GM23338 (cell line): Measurements from ENCODE around the gene SELENOF. TPM values are rescaled to one million over a fixed set of nuclear protein-coding genes. Genes with fewer than 3 reads are reported as not detected.

Source experiments
- ATAC-seq: fragments of 200-7000 bp; cut with Tn5 transposase; 3 replicates; pipeline ENCODE4 v1.9.1; 2020
- DNase-seq: peaks from one replicate; pipeline ENCODE4 v3.0.0-alpha.2; 2015; ENCODE audit warnings: low spot score
- H2AFZ ChIP-seq: fragments of 200-600 bp; sonication (generic); 2 replicates; pipeline ENCODE4 v1.8.0; 2016; ENCODE audit warnings: antibody characterized with exemption, mild to moderate bottlenecking, moderate library complexity
- H3F3A ChIP-seq: fragments of 200-600 bp; sonication (generic); replicated peaks from 2 replicates; pipeline ENCODE4 v1.8.0; 2017; ENCODE audit warnings: antibody characterized with exemption, mixed run types, low read depth
- H3K27ac ChIP-seq: fragments of 200-600 bp; sonication (generic); 2 replicates; pipeline ENCODE4 v1.6.1; 2016; ENCODE audit warnings: low read depth
- H3K27me3 ChIP-seq: fragments of 200-600 bp; sonication (generic); 2 replicates; pipeline ENCODE4 v1.8.0; 2016; ENCODE audit warnings: mild to moderate bottlenecking, mixed run types, moderate library complexity; ENCODE audit not compliant: insufficient read depth
- H3K36me3 ChIP-seq: fragments of 200-600 bp; sonication (generic); 2 replicates; pipeline ENCODE4 v1.8.0; 2016; ENCODE audit warnings: mild to moderate bottlenecking; ENCODE audit not compliant: insufficient read depth
- H3K4me1 ChIP-seq: fragments of 200-600 bp; sonication (generic); 2 replicates; pipeline ENCODE4 v1.8.0; 2016; ENCODE audit warnings: mild to moderate bottlenecking, moderate library complexity; ENCODE audit not compliant: insufficient read depth
- H3K4me2 ChIP-seq: fragments of 200-600 bp; sonication (generic); 2 replicates; pipeline ENCODE4 v1.7.1; 2017; ENCODE audit warnings: mixed run types
- H3K4me3 ChIP-seq: fragments of 200-600 bp; sonication (generic); 2 replicates; pipeline ENCODE4 v1.6.1; 2016; ENCODE audit warnings: mixed run types
- H3K79me2 ChIP-seq: fragments of 200-600 bp; sonication (generic); replicated peaks from 2 replicates; pipeline ENCODE4 v1.8.0; 2017; ENCODE audit warnings: mild to moderate bottlenecking; ENCODE audit not compliant: insufficient read depth
- H3K9me2 ChIP-seq: fragments of 200-600 bp; sonication (generic); 2 replicates; pipeline ENCODE4 v1.8.0; 2017; ENCODE audit not compliant: insufficient read depth
- H4K20me1 ChIP-seq: fragments of 200-600 bp; sonication (generic); replicated peaks from 2 replicates; pipeline ENCODE4 v1.8.0; 2017; ENCODE audit warnings: mild to moderate bottlenecking; ENCODE audit not compliant: insufficient read depth
- H3K27ac Mint-ChIP-seq: 2 replicates; pipeline ENCODE4 v1.8.0; 2020; ENCODE audit warnings: inconsistent platforms, mild to moderate bottlenecking, moderate library complexity, mixed read lengths
- H3K27me3 Mint-ChIP-seq: 3 replicates; pipeline ENCODE4 v1.8.0; 2022; ENCODE audit warnings: low read depth, mild to moderate bottlenecking, moderate library complexity, mixed read lengths, inconsistent platforms; ENCODE audit not compliant: insufficient read depth, poor library complexity
- H3K36me3 Mint-ChIP-seq: 3 replicates; pipeline ENCODE4 v1.8.0; 2021; ENCODE audit warnings: low read depth, mild to moderate bottlenecking, inconsistent platforms, moderate library complexity, mixed read lengths
- H3K4me1 Mint-ChIP-seq: 3 replicates; pipeline ENCODE4 v1.8.0; 2020; ENCODE audit warnings: mild to moderate bottlenecking, inconsistent platforms, mixed read lengths
- H3K4me3 Mint-ChIP-seq: 3 replicates; pipeline ENCODE4 v1.8.0; 2021; ENCODE audit warnings: moderate library complexity, mild to moderate bottlenecking, inconsistent platforms, mixed read lengths
- H3K9me3 Mint-ChIP-seq: 3 replicates; pipeline ENCODE4 v1.8.0; 2020; ENCODE audit warnings: moderate library complexity, mild to moderate bottlenecking, inconsistent platforms, mixed read lengths
- EZH2 ChIP-seq: fragments of 200-600 bp; sonication (generic); IDR thresholded peaks from one replicate; pipeline ENCODE4 v1.8.0; 2017; ENCODE audit warnings: antibody characterized with exemption, mild to moderate bottlenecking, low read depth; ENCODE audit not compliant: unreplicated experiment
- EZH2phosphoT487 ChIP-seq: fragments of 200-600 bp; sonication (generic); IDR thresholded peaks from one replicate; pipeline ENCODE4 v1.8.1; 2018; ENCODE audit warnings: antibody characterized with exemption; ENCODE audit not compliant: unreplicated experiment
- POLR2AphosphoS5 ChIP-seq: IDR thresholded peaks from 2 replicates; pipeline ENCODE4 v1.6.1; 2016; ENCODE audit warnings: antibody characterized with exemption, low read depth
- STAT1 ChIP-seq: IDR thresholded peaks from one replicate; pipeline ENCODE4 v1.6.1; 2016; ENCODE audit warnings: antibody characterized with exemption; ENCODE audit not compliant: unreplicated experiment
- polyA plus RNA-seq: library from polyadenylated mRNA; unstranded; fragments of >200 nt; fragmentation: Nextera tagmentation; extraction: Ambion mirVana; gene quantifications from 2 replicates; pipeline ENCODE4 v1.2.1, GENCODE V29; 2016
- total RNA-seq: library from RNA; depleted of rRNA; stranded (reverse); fragments of >200 nt; shearing (Covaris generic); gene quantifications from 2 replicates; pipeline ENCODE4 v1.2.3, GENCODE V29; 2014
- TF ChIP-seq, protein P1 (sequence below): IDR thresholded peaks from 2 replicates; pipeline ENCODE4 v1.6.1; 2016; ENCODE audit warnings: antibody characterized with exemption
- TF ChIP-seq, protein P2 (sequence below): IDR thresholded peaks from one replicate; pipeline ENCODE4 v1.6.1; 2018; ENCODE audit warnings: antibody characterized with exemption; ENCODE audit not compliant: unreplicated experiment

The SELENOF gene
- total and polyA plus RNA-seq, 2 experiments from 2014 or later: 113 to 142 TPM

DNA sequence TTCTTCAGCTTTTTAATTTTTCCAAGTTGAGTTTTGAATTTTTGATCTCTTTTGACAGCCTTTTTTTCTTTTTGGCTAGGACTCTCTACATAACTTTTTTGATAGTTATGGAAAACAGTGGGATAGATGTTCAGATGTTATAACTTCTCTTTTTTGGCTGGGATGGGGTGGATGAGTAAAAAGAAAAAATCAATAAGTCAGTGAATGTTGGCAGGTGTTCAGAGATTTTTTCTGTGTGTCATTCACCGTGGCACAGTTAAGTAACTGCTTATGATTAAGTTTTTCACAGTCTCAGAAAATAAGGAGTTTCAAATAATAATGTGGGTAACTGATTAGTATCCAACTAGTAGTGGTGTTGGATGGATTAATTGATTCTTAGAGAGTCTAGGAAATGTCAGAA is 24.5 kb upstream of the SELENOF start (continued):
- TF ChIP-seq, protein P1, sequence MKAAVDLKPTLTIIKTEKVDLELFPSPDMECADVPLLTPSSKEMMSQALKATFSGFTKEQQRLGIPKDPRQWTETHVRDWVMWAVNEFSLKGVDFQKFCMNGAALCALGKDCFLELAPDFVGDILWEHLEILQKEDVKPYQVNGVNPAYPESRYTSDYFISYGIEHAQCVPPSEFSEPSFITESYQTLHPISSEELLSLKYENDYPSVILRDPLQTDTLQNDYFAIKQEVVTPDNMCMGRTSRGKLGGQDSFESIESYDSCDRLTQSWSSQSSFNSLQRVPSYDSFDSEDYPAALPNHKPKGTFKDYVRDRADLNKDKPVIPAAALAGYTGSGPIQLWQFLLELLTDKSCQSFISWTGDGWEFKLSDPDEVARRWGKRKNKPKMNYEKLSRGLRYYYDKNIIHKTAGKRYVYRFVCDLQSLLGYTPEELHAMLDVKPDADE: no peak
- no peak for TF ChIP-seq EZH2
- no peak for TF ChIP-seq POLR2AphosphoS5
- TF ChIP-seq, protein P2, sequence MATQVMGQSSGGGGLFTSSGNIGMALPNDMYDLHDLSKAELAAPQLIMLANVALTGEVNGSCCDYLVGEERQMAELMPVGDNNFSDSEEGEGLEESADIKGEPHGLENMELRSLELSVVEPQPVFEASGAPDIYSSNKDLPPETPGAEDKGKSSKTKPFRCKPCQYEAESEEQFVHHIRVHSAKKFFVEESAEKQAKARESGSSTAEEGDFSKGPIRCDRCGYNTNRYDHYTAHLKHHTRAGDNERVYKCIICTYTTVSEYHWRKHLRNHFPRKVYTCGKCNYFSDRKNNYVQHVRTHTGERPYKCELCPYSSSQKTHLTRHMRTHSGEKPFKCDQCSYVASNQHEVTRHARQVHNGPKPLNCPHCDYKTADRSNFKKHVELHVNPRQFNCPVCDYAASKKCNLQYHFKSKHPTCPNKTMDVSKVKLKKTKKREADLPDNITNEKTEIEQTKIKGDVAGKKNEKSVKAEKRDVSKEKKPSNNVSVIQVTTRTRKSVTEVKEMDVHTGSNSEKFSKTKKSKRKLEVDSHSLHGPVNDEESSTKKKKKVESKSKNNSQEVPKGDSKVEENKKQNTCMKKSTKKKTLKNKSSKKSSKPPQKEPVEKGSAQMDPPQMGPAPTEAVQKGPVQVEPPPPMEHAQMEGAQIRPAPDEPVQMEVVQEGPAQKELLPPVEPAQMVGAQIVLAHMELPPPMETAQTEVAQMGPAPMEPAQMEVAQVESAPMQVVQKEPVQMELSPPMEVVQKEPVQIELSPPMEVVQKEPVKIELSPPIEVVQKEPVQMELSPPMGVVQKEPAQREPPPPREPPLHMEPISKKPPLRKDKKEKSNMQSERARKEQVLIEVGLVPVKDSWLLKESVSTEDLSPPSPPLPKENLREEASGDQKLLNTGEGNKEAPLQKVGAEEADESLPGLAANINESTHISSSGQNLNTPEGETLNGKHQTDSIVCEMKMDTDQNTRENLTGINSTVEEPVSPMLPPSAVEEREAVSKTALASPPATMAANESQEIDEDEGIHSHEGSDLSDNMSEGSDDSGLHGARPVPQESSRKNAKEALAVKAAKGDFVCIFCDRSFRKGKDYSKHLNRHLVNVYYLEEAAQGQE: no peak

DNA sequence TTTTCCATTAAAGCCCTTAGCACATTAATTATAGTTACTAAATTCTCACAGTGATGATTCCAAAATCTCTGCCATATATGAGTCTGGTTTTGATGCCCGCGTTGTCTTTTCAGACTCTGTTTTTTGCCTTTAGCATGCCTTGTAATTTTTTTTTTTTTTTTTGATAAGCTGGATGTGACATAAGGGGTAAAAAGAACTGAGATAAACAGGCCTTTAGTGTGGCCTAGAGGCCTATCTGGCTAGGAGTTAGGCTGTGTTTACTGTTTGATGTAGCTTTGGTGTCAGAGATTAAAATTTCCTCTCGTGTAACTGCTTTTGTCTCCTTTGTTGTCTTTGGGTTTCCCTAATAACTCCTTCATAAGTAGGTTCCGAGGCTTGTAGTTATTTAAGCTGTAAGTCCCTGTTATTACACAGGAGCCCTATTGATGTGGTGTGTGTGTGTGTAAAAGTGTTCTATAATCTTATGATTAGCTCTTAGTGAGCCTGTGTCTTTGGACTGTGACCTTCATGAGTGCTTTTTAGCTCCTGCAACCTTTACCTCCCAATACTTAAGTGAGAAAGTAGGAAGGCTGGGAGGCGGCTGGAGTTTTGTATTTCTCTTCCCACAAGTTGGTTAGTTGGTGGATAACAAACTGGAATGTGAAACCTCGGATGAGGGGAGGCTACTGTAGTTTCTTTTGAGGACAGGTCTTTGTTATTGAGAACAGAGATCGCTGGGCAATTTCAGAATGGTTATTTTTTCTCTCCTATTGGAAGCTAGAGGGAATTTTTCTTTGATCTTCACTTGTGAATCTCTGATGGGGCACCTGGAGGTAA is 19.8 kb upstream of the SELENOF start:
- no peaks in the 10 kb centered on the region for H3K36me3 Mint-ChIP-seq
- H3K4me3 Mint-ChIP-seq: peak overlapping the region; percentile 47
- H3K9me2 ChIP-seq: no peaks in the 10 kb centered on the region
- DNase-seq (peak; percentile 82), ATAC-seq (peak; percentile 78)
- no peaks in the 10 kb centered on the region for H3F3A ChIP-seq
- H3K27me3 ChIP-seq: no peaks in the 10 kb centered on the region
- H3K4me1 Mint-ChIP-seq: peaks cover 52% of the 10 kb centered on the region
- no peaks in the 10 kb centered on the region for H3K36me3 ChIP-seq
- H3K4me3 ChIP-seq: peak overlapping the region; percentile 24; the same call in 1 of the 2 replicates
- no peaks in the 10 kb centered on the region for H4K20me1 ChIP-seq
- peak overlapping the region; percentile 94 for H3K27ac ChIP-seq
- H3K9me3 Mint-ChIP-seq: no peaks in the 10 kb centered on the region
- H2AFZ ChIP-seq: no peak overlapping the region
- peak overlapping the region; percentile 46 for H3K4me2 ChIP-seq
- peak overlapping the region; percentile 96 for H3K27ac Mint-ChIP-seq
- H3K27me3 Mint-ChIP-seq: peaks cover 5% of the 10 kb centered on the region
- H3K4me1 ChIP-seq: peaks cover 46% of the 10 kb centered on the region
- H3K79me2 ChIP-seq: peaks cover 87% of the 10 kb centered on the region
- TF ChIP-seq, protein P1: no peak
- TF ChIP-seq EZH2phosphoT487 (no peak), STAT1 (no peak), POLR2AphosphoS5 (no peak)
- TF ChIP-seq, protein P2: no peak
